Trophoblast cell (in vitro differentiated cells and primary cell): Measurements from ENCODE around the gene GLRA3.
"Not testable (repeated sequence)": the region's sequence is repeated elsewhere in the genome, so short reads cannot be mapped to it uniquely, and the experiment has no call there.

Source experiments
- DNase-seq, 2 donors: peaks; one replicate each; pipeline ENCODE4 v3.0.0-alpha.2; 2016
- H2AFZ ChIP-seq: 2 replicates; pipeline ENCODE4 v1.6.1; 2013; ENCODE audit warnings: low read length, moderate library complexity, mild to moderate bottlenecking; ENCODE audit not compliant: insufficient read depth, poor library complexity
- H2AK5ac ChIP-seq: 2 replicates; pipeline ENCODE4 v1.6.1; 2013; ENCODE audit warnings: mild to moderate bottlenecking, low read length
- H2BK120ac ChIP-seq: 2 replicates; pipeline ENCODE4 v1.6.1; 2013; ENCODE audit warnings: low read length, mild to moderate bottlenecking, moderate library complexity; ENCODE audit not compliant: insufficient read depth, poor library complexity
- H2BK12ac ChIP-seq: 2 replicates; pipeline ENCODE4 v1.6.1; 2013; ENCODE audit warnings: mild to moderate bottlenecking, low read length, moderate library complexity
- H2BK5ac ChIP-seq: 2 replicates; pipeline ENCODE4 v1.6.1; 2013; ENCODE audit warnings: low read length, low read depth, moderate library complexity, mild to moderate bottlenecking; ENCODE audit not compliant: poor library complexity
- H3K14ac ChIP-seq: 2 replicates; pipeline ENCODE4 v1.6.1; 2013; ENCODE audit warnings: mild to moderate bottlenecking, low read length
- H3K18ac ChIP-seq: 2 replicates; pipeline ENCODE4 v1.6.1; 2013; ENCODE audit warnings: mild to moderate bottlenecking, low read length
- H3K23ac ChIP-seq: 2 replicates; pipeline ENCODE4 v1.6.1; 2013; ENCODE audit warnings: low read length
- H3K27ac ChIP-seq: 2 replicates; pipeline ENCODE4 v1.5.1; 2013; ENCODE audit warnings: low read depth, mild to moderate bottlenecking, inconsistent platforms, low read length, moderate library complexity
- H3K27me3 ChIP-seq: 2 replicates; pipeline ENCODE4 v1.6.1; 2013; ENCODE audit warnings: inconsistent platforms, mild to moderate bottlenecking, low read length, moderate library complexity; ENCODE audit not compliant: insufficient read depth
- H3K36me3 ChIP-seq, 2 experiments: 1 replicate in 1 of 2; 2 replicates in 1 of 2; pipeline ENCODE4 v1.6.1; 2013; ENCODE audit warnings: low read length in 2 of 2, mild to moderate bottlenecking in 2 of 2, moderate library complexity in 1 of 2; ENCODE audit not compliant: insufficient read depth in 2 of 2, control insufficient read depth in 1 of 2
- H3K4ac ChIP-seq: 2 replicates; pipeline ENCODE4 v1.6.1; 2013; ENCODE audit warnings: low read depth, mild to moderate bottlenecking, low read length, moderate library complexity
- H3K4me1 ChIP-seq, 2 experiments: 1 replicate in 1 of 2; 2 replicates in 1 of 2; pipeline ENCODE4 v1.6.1; 2013; ENCODE audit warnings: low read length in 2 of 2, mild to moderate bottlenecking in 2 of 2, moderate library complexity in 1 of 2; ENCODE audit not compliant: insufficient read depth in 2 of 2, control insufficient read depth in 1 of 2
- H3K4me2 ChIP-seq: 2 replicates; pipeline ENCODE4 v1.6.1; 2013; ENCODE audit warnings: inconsistent platforms, mild to moderate bottlenecking, low read length, moderate library complexity
- H3K4me3 ChIP-seq: 2 replicates; pipeline ENCODE4 v1.5.1; 2013; ENCODE audit warnings: mild to moderate bottlenecking, low read depth, low read length, inconsistent platforms
- H3K79me1 ChIP-seq: one replicate; pipeline ENCODE4 v1.6.1; 2013; ENCODE audit warnings: low read length
- H3K79me2 ChIP-seq: 2 replicates; pipeline ENCODE4 v1.6.1; 2013; ENCODE audit warnings: low read length, mild to moderate bottlenecking; ENCODE audit not compliant: control insufficient read depth, insufficient read depth, poor library complexity
- H3K9ac ChIP-seq: 2 replicates; pipeline ENCODE4 v1.6.1; 2013; ENCODE audit warnings: mild to moderate bottlenecking, low read length
- H3K9me3 ChIP-seq: 2 replicates; pipeline ENCODE4 v1.6.1; 2013; ENCODE audit warnings: low read depth, mild to moderate bottlenecking, control low read depth, inconsistent platforms, low read length; ENCODE audit not compliant: insufficient read depth
- H4K12ac ChIP-seq: 2 replicates; pipeline ENCODE4 v1.6.1; 2013; ENCODE audit warnings: low read depth, mild to moderate bottlenecking, low read length, moderate library complexity
- H4K8ac ChIP-seq: 2 replicates; pipeline ENCODE4 v1.6.1; 2013; ENCODE audit warnings: low read depth, mild to moderate bottlenecking, low read length, moderate library complexity
- H4K91ac ChIP-seq: one replicate; pipeline ENCODE4 v1.6.1; 2013; ENCODE audit warnings: low read depth, mild to moderate bottlenecking, low read length, moderate library complexity
- WGBS: extraction: QIAGEN DNeasy Blood & Tissue Kit; methylation state at CpG from one replicate; pipeline ENCODE4 v1.1.7; 2013; ENCODE audit warnings: missing lambda C conversion rate; ENCODE audit not compliant: insufficient read length, insufficient coverage; ENCODE audit errors: extremely low coverage; 5-methylcytosine and 5-hydroxymethylcytosine counted together

GLRA3 gene

DNA sequence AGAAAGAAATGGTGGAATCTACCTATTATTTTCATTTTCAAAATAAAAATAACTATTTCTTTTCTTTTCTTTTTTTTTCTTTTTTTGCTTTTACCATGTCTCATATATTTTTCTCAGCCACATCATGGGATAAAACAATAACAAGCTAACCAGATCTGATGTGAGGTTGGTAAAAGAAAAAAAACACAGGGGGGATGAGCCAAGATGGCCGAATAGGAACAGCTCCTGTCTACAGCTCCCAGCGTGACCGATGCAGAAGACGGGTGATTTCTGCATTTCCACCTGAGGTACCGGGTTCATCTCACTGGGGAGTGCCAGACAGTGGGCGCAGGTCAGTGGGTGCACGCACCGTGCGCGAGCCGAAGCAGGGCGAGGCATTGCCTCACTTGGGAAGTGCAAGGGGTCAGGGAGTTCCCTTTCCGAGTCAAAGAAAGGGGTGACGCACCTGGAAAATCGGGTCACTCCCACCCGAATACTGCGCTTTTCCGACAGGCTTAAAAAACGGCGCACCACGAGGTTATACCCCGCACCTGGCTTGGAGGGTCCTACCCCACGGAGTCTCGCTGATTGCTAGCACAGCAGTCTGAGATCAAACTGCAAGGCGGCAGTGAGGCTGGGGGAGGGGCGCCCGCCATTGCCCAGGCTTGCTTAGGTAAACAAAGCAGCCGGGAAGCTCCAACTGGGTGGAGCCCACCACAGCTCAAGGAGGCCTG is 50.6 kb downstream of the GLRA3 start:
- not testable (repeated sequence) for H3K27ac ChIP-seq, H2BK12ac ChIP-seq, H3K14ac ChIP-seq, H3K4me1 ChIP-seq, H3K4me2 ChIP-seq, H3K4ac ChIP-seq, H3K4me3 ChIP-seq, H3K23ac ChIP-seq, H2AFZ ChIP-seq, H3K79me1 ChIP-seq, H2BK5ac ChIP-seq, H3K18ac ChIP-seq, H2BK120ac ChIP-seq, H4K12ac ChIP-seq, H3K36me3 ChIP-seq, H4K91ac ChIP-seq, H3K9ac ChIP-seq, H4K8ac ChIP-seq, DNase-seq, H2AK5ac ChIP-seq, H3K9me3 ChIP-seq, H3K27me3 ChIP-seq, H3K79me2 ChIP-seq
- WGBS = no CpG with 5 or more reads among the region's 28 CpGs

DNA sequence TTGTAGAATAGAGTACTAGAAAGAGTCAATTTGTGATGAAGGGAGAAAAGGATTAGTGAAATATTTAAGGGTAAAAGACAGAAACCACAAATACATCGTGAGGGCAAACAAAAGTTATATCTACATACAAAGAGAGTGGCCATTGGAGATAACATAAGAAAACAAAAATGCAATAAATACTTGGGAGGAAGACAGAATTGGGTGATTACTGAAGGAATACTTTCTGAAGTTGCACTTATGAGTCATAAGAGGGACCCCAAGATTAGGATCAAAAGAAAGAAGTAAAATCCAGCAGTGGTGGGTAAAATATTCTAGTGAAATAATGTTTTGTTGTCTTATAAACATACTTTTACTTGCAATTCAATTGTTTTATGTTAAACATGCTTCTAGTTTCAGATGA is 53.7 kb downstream of the GLRA3 start:
- no CpG with 5 or more reads among the region's 1 CpG for WGBS
- H3K14ac ChIP-seq = no peak overlapping the region
- H3K79me1 ChIP-seq = no peaks in the 10 kb centered on the region
- no peak overlapping the region for H2AK5ac ChIP-seq
- no peak overlapping the region for H3K23ac ChIP-seq
- no peak overlapping the region for H3K27ac ChIP-seq
- H2BK120ac ChIP-seq = no peak overlapping the region
- H3K4me2 ChIP-seq = no peak overlapping the region
- DNase-seq = no peak
- no peak overlapping the region for H4K91ac ChIP-seq
- no peaks in the 10 kb centered on the region for H3K36me3 ChIP-seq
- H2BK12ac ChIP-seq = no peak overlapping the region
- H3K9me3 ChIP-seq = no peaks in the 10 kb centered on the region
- no peak overlapping the region for H4K8ac ChIP-seq
- no peak overlapping the region for H2BK5ac ChIP-seq
- no peaks in the 10 kb centered on the region for H3K27me3 ChIP-seq
- H3K18ac ChIP-seq = no peak overlapping the region
- H4K12ac ChIP-seq = no peak overlapping the region
- no peak overlapping the region for H3K4me3 ChIP-seq
- H3K4ac ChIP-seq = no peak overlapping the region
- H3K4me1 ChIP-seq = no peaks in the 10 kb centered on the region
- no peak overlapping the region for H2AFZ ChIP-seq
- no peaks in the 10 kb centered on the region for H3K79me2 ChIP-seq
- no peak overlapping the region for H3K9ac ChIP-seq

DNA sequence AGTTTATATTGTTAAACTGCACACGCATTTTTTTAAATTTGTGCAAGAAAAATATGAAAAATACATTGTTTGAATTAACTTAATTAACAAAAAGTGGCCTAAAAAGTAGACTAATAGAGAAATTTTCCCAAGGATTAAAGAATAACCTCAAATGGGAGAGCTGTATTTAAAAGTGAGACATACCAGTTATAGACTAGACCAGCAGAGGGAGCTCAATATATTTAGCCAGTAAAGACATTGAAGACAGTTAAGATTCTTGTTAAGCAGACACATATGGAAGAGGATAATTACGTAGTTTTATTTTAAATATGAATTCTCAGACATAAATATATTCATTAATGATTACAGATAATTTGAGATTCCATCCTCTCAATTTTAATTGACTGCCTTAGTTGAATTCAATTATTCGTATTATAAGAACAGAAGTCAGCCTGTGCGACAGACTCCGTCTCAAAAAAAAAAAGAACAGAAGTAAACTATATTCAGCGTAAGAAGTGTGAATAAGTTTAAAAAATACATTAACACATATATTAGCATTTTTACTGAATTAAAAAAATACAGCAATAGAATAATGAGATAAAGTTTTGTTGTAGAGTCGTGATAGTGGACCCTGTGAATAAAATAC is 64.8 kb downstream of the GLRA3 start:
- no peak overlapping the region for H3K4me2 ChIP-seq
- no peak overlapping the region for H2AK5ac ChIP-seq
- H3K4ac ChIP-seq = no peak overlapping the region
- no peak overlapping the region for H2BK5ac ChIP-seq
- no peaks in the 10 kb centered on the region for H3K4me1 ChIP-seq
- no peak overlapping the region for H4K8ac ChIP-seq
- H3K27me3 ChIP-seq = no peaks in the 10 kb centered on the region
- no peak overlapping the region for H2BK120ac ChIP-seq
- H2BK12ac ChIP-seq = no peak overlapping the region
- H3K9ac ChIP-seq = no peak overlapping the region
- no peak overlapping the region for H4K91ac ChIP-seq
- no peak overlapping the region for H3K18ac ChIP-seq
- H3K79me1 ChIP-seq = no peaks in the 10 kb centered on the region
- no peaks in the 10 kb centered on the region for H3K9me3 ChIP-seq
- no CpG with 5 or more reads among the region's 7 CpGs for WGBS
- no peak overlapping the region for H4K12ac ChIP-seq
- no peak overlapping the region for H3K23ac ChIP-seq
- no peak overlapping the region for H3K4me3 ChIP-seq
- no peaks in the 10 kb centered on the region for H3K36me3 ChIP-seq
- no peak overlapping the region for H2AFZ ChIP-seq
- H3K79me2 ChIP-seq = no peaks in the 10 kb centered on the region
- DNase-seq = peak in 1 of 2 donors; percentile 62
- H3K14ac ChIP-seq = no peak overlapping the region
- H3K27ac ChIP-seq = no peak overlapping the region

DNA sequence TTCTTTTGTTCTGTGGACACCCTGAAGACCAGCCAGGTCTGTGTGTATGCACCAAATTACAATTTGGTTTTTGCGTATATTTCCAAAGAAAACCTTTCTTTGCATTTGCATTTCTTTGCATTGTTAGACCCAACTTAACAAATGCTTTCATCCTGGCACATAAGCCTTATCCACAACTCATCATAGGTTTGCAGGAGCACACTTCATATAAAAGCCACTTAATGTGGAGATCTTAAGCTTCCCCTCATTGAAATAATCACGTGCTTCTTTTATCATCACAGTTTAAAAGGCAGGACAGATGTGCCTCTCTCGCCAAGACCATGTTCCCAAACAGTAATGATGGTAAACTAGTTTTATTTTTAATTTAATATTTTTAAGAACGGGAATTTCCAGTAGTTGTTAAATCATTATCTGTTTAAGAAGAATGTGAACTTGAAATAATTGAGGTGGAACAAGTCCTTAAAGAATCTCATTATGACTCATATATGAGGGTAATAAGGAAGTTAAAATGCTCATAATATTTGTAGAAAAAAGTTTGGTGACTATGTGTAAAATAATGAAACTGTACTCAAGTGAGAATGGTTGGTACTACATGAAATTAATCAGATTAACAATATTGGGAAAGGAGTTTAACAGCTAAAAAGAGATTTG is 65.5 kb downstream of the GLRA3 start:
- Histone ChIP-seq H2AFZ (no peak overlapping the region), H4K91ac (no peak overlapping the region), H3K4ac (no peak overlapping the region), H2AK5ac (no peak overlapping the region), H3K4me2 (no peak overlapping the region), H3K27me3 (no peaks in the 10 kb centered on the region), H3K36me3 (no peaks in the 10 kb centered on the region), H2BK120ac (no peak overlapping the region), H3K9ac (no peak overlapping the region), H3K23ac (no peak overlapping the region), H3K14ac (no peak overlapping the region), H3K9me3 (no peaks in the 10 kb centered on the region), H3K79me2 (no peaks in the 10 kb centered on the region), H4K8ac (no peak overlapping the region), H3K4me1 (no peaks in the 10 kb centered on the region), H3K4me3 (no peak overlapping the region), H3K18ac (no peak overlapping the region), H2BK5ac (no peak overlapping the region), H3K79me1 (no peaks in the 10 kb centered on the region), H4K12ac (no peak overlapping the region), H3K27ac (no peak overlapping the region), H2BK12ac (no peak overlapping the region)
- WGBS = no CpG with 5 or more reads among the region's 4 CpGs
- DNase-seq = peak; percentile 15 to 66
